ENCODE measurements around the gene KIF14. TPM values are rescaled to one million over a fixed set of nuclear protein-coding genes. Genes with fewer than 3 reads are reported as not detected.

Gene KIF14
- total and polyA plus RNA-seq, 2 donors (not counting 3 experiments of a cell fraction or from before 2014, with no cell fraction given): 1.5 to 13.8 TPM

GRCh38 chr1:200665861-200666260 lies 45.3 kb upstream of the KIF14 start:
- Histone ChIP-seq H3K79me2 (ENCODE audit: control insufficient read depth, insufficient read depth, low read length) (peaks cover 10% of the 10 kb centered on the region), H3K4me3 (replicated peaks in 1 of 3; ENCODE audit: insufficient read depth in 1 of 3, low read depth in 1 of 3, low read length in 3 of 3) (no peak overlapping the region), H3K36me3 (ENCODE audit: control insufficient read depth in 2 of 2, extremely low read depth in 1 of 2, insufficient read depth in 2 of 2, low read length in 2 of 2) (peaks cover 3 to 10% of the 10 kb centered on the region in 2 experiments), H3K9ac (replicated peaks; ENCODE audit: extremely low read depth, insufficient read depth, low read length) (no peak overlapping the region), H3K27ac (ENCODE audit: insufficient read depth, low read depth, low read length) (peak overlapping the region; percentile 32), H3K4me1 (ENCODE audit: control insufficient read depth, extremely low read depth, insufficient read depth, low read length) (peaks cover 23% of the 10 kb centered on the region), H2AFZ (ENCODE audit: low read depth, low read length) (no peak overlapping the region), H3K27me3 (ENCODE audit: control insufficient read depth in 2 of 2, insufficient read depth in 2 of 2, low read length in 2 of 2) (no peaks in the 10 kb centered on the region), H3K4me2 (ENCODE audit: insufficient read depth, low read length) (no peak overlapping the region), H3K9me3 (replicated peaks; ENCODE audit: control insufficient read depth, insufficient read depth, low read length) (no peaks in the 10 kb centered on the region), H3K9me1 (replicated peaks; ENCODE audit: control insufficient read depth, extremely low read depth, insufficient read depth, low read length) (no peaks in the 10 kb centered on the region), H4K20me1 (replicated peaks; ENCODE audit: control insufficient read depth, extremely low read depth, insufficient read depth, low read length) (no peaks in the 10 kb centered on the region)
- TF ChIP-seq CTCF (IDR thresholded peaks at IDR 0.05; ENCODE audit: extremely low read depth in 1 of 2, insufficient read depth in 1 of 2, low read depth in 1 of 2, low read length in 2 of 2) (no peak), FOS (IDR thresholded peaks at IDR 0.05; ENCODE audit: borderline replicate concordance, insufficient read depth, low read length) (no peak), JUN (IDR thresholded peaks at IDR 0.05; ENCODE audit: borderline replicate concordance, insufficient read depth, insufficient read length, low read depth) (no peak), MYC (IDR thresholded peaks at IDR 0.05; ENCODE audit: low read depth, low read length) (no peak), POLR2AphosphoS5 (IDR thresholded peaks at IDR 0.05; ENCODE audit: insufficient read depth, low read depth, low read length) (no peak), POLR2A (IDR thresholded peaks at IDR 0.05; ENCODE audit: low read depth, low read length) (no peak), GATA2 (IDR thresholded peaks at IDR 0.05; ENCODE audit: insufficient read depth, insufficient read length, low read depth, low read length) (no peak), EZH2 (IDR thresholded peaks at IDR 0.05; ENCODE audit: borderline replicate concordance, low read depth, low read length, severe bottlenecking) (no peak)
- TF ChIP-seq, protein P1, sequence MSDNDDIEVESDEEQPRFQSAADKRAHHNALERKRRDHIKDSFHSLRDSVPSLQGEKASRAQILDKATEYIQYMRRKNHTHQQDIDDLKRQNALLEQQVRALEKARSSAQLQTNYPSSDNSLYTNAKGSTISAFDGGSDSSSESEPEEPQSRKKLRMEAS (IDR thresholded peaks at IDR 0.05; ENCODE audit: insufficient read depth, insufficient read length): no peak
- no peak for FAIRE-seq
- CTCF ChIA-PET: interaction anchor here (0.7 to 3.7 kb wide), 4 partner anchors 33 to 171 kb away, joined by 3 to 20 read pairs (median 4); no protein-coding TSS in a partner anchor
- dilution Hi-C loops (cut with MboI; ENCODE audit: extremely low pct_ligation_motif_present, low sequenced_read_pairs) (no loop called here), intact Hi-C loops (cut with micrococcal nuclease) (no loop called here)
- POLR2A ChIA-PET: no interaction called here
- peak; percentile 93 for DNase-seq (ENCODE audit: low read depth, low spot score)
- BruUV-seq (replicated peaks): no TSS peak

Data from endothelial cell of umbilical vein (primary cell).